Measurements from ENCODE around the gene ABCC6. TPM values are rescaled to one million over a fixed set of nuclear protein-coding genes. Genes with fewer than 3 reads are reported as not detected.
A peak's percentile ranks its signal among the peaks of the same experiment; 100 is the strongest.
"Not testable (repeated sequence)": the region's sequence is repeated elsewhere in the genome, so short reads cannot be mapped to it uniquely, and the experiment has no call there.

The ABCC6 gene
- total RNA-seq, 2 experiments from 2014 or later = not detected

DNA sequence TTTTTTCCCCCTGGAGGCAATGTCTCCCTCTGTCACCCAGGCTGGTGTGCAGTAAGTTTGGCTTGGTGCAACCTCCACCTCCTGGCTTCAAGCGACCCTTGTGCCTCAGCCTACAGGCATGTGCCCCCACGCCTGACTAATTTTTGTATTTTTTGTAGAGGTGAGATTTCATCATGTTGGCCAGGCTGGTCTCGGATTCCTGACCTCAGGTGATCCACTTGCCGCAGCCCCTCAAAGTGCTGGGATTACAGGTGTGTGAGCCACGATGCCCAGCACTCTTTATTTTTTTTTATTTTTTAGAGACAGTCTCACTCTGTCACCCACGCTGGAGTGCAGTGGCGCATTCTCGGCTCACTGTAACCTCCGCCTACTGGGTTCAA lies 113.2 kb downstream of the ABCC6 start:
- no peak for DNase-seq
- Mint-ChIP-seq H3K36me3 (peaks cover 30% of the 10 kb centered on the region), H3K27me3 (no peaks in the 10 kb centered on the region), H3K27ac (no peak overlapping the region), H3K9me3 (peaks cover 2% of the 10 kb centered on the region), H3K4me3 (no peak overlapping the region), H3K4me1 (no peaks in the 10 kb centered on the region)
- POLR2A ChIA-PET = no interaction called here
- ATAC-seq (ENCODE audit: low read depth) = no peak

GRCh38 chr16:16109453-16110110 lies 113.7 kb downstream of the ABCC6 start:
- no peak for DNase-seq
- Mint-ChIP-seq H3K4me1 (no peaks in the 10 kb centered on the region), H3K27ac (no peak overlapping the region), H3K27me3 (no peaks in the 10 kb centered on the region), H3K4me3 (no peak overlapping the region), H3K9me3 (no peaks in the 10 kb centered on the region), H3K36me3 (peaks cover 25% of the 10 kb centered on the region)
- ATAC-seq (ENCODE audit: low read depth) = no peak
- POLR2A ChIA-PET = no interaction called here

GRCh38 chr16:16108759-16109158 lies 114.5 kb downstream of the ABCC6 start:
- Mint-ChIP-seq H3K27me3 (no peaks in the 10 kb centered on the region), H3K9me3 (no peaks in the 10 kb centered on the region), H3K36me3 (peaks cover 21% of the 10 kb centered on the region), H3K4me1 (no peaks in the 10 kb centered on the region), H3K4me3 (no peak overlapping the region), H3K27ac (no peak overlapping the region)
- POLR2A ChIA-PET = no interaction called here
- ATAC-seq (ENCODE audit: low read depth) = no peak
- no peak for DNase-seq

DNA sequence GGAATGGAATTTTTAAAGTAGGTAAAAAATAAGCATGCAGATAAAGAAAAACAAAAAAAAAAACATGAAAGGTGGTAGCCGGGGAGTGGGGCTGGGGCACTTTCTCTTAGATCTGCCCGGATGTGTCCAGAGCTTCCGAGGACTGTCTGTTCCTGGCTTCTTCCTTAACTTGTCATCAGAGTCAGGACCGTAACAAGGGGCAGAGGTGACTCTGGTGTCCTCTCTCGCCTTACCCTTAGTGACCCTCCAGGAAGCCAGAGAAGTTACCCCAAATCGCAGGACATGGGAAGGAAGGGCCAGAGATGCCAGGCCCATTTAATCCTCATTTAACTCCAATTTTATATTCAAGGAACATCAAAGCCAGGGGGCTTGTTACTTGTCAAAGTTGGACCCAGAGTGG lies 115.5 kb downstream of the ABCC6 start:
- H3K27me3 Mint-ChIP-seq = no peaks in the 10 kb centered on the region
- H3K36me3 Mint-ChIP-seq = peaks cover 19% of the 10 kb centered on the region
- no peak overlapping the region for H3K27ac Mint-ChIP-seq
- H3K4me3 Mint-ChIP-seq = no peak overlapping the region
- DNase-seq (no peak), ATAC-seq (ENCODE audit: low read depth) (no peak)
- POLR2A ChIA-PET = no interaction called here
- H3K9me3 Mint-ChIP-seq = no peaks in the 10 kb centered on the region
- no peaks in the 10 kb centered on the region for H3K4me1 Mint-ChIP-seq

DNA sequence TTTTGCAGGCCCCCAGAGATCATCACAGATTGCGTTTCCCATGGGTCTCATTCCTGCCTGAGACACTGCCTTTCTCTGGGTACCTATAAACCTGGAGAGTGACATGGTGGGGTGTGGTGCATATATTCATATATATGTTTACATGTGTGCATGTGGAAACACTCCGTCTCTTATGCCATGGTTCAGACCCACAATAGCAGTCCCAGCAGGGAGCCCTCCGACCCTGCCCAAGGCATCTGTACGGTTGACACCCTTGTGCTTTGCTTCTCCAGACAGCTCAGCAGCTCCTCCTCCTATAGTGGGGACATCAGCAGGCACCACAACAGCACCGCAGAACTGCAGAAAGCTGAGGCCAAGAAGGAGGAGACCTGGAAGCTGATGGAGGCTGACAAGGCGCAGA lies 116.8 kb downstream of the ABCC6 start:
- POLR2A ChIA-PET = no interaction called here
- no peaks in the 10 kb centered on the region for H3K27me3 Mint-ChIP-seq
- H3K27ac Mint-ChIP-seq = no peak overlapping the region
- peaks cover 14% of the 10 kb centered on the region for H3K36me3 Mint-ChIP-seq
- ATAC-seq (ENCODE audit: low read depth) = no peak
- no peaks in the 10 kb centered on the region for H3K4me1 Mint-ChIP-seq
- DNase-seq = no peak
- no peak overlapping the region for H3K4me3 Mint-ChIP-seq
- no peaks in the 10 kb centered on the region for H3K9me3 Mint-ChIP-seq

- H3K4me3 Mint-ChIP-seq = no peak overlapping the region
- H3K27me3 Mint-ChIP-seq = no peaks in the 10 kb centered on the region
- ATAC-seq (ENCODE audit: low read depth) = no peak
- no peak for DNase-seq
- POLR2A ChIA-PET = no interaction called here
- H3K4me1 Mint-ChIP-seq = no peaks in the 10 kb centered on the region
- peaks cover 16% of the 10 kb centered on the region for H3K36me3 Mint-ChIP-seq
- no peak overlapping the region for H3K27ac Mint-ChIP-seq
- H3K9me3 Mint-ChIP-seq = no peaks in the 10 kb centered on the region
These were observed 117.6 kb downstream of the ABCC6 start for GRCh38 chr16:16105646-16106045.

- ATAC-seq (ENCODE audit: low read depth); H3K27me3 Mint-ChIP-seq; H3K9me3 Mint-ChIP-seq; DNase-seq; H3K27ac Mint-ChIP-seq; H3K4me1 Mint-ChIP-seq; H3K4me3 Mint-ChIP-seq; POLR2A ChIA-PET: not testable (repeated sequence)
- H3K36me3 Mint-ChIP-seq = peaks cover 17% of the 10 kb centered on the region
These were observed 118.5 kb downstream of the ABCC6 start for GRCh38 chr16:16104804-16105141.

DNA sequence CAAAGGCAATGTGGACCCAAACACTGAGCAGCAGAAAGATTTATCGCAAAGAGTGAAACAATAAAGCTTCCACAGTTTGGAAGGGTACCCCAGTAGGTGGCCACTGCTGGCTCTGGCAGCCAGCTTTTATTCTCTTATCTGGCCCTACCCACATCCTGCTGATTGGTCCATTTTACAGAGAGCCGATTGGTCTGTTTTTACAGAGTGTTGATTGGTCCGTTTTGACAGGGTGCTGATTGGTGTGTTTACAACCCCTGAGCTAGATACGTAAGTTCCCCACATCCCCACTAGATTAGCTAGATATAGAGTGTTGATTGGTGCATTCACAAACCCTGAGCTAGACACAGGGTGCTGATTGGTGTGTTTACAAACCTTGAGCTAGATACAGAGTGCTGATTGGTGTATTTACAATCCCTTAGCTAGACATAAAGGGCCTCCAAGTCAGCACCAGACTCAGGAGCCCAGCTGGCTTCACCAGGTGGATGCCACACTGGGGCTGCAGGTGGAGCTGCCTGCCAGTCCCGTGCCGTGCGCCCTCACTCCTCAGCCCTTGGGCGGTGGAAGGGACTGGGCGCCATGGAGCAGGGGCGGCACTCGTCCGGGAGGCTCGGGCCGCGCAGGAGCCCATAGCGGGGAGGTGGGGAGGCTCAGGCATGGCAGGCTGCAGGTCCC lies 119.0 kb downstream of the ABCC6 start:
- H3K36me3 Mint-ChIP-seq = peaks cover 21% of the 10 kb centered on the region
- ATAC-seq (ENCODE audit: low read depth); H3K4me3 Mint-ChIP-seq; H3K27ac Mint-ChIP-seq; H3K4me1 Mint-ChIP-seq; DNase-seq; H3K27me3 Mint-ChIP-seq; H3K9me3 Mint-ChIP-seq; POLR2A ChIA-PET: not testable (repeated sequence)

- Mint-ChIP-seq H3K27me3 (no peaks in the 10 kb centered on the region), H3K27ac (no peak overlapping the region), H3K4me1 (peaks cover 2% of the 10 kb centered on the region), H3K9me3 (no peaks in the 10 kb centered on the region), H3K36me3 (peaks cover 28% of the 10 kb centered on the region), H3K4me3 (no peak overlapping the region)
- DNase-seq (no peak), ATAC-seq (ENCODE audit: low read depth) (no peak)
- POLR2A ChIA-PET = no interaction called here
These were observed 120.6 kb downstream of the ABCC6 start for GRCh38 chr16:16102738-16103137.

GRCh38 chr16:16101585-16101984 lies 121.7 kb downstream of the ABCC6 start:
- H3K36me3 Mint-ChIP-seq = peaks cover 27% of the 10 kb centered on the region
- H3K4me3 Mint-ChIP-seq = no peak overlapping the region
- H3K4me1 Mint-ChIP-seq = peaks cover 2% of the 10 kb centered on the region
- H3K9me3 Mint-ChIP-seq = no peaks in the 10 kb centered on the region
- no peak for ATAC-seq (ENCODE audit: low read depth)
- POLR2A ChIA-PET = no interaction called here
- H3K27me3 Mint-ChIP-seq = no peaks in the 10 kb centered on the region
- H3K27ac Mint-ChIP-seq = no peak overlapping the region
- no peak for DNase-seq

DNA sequence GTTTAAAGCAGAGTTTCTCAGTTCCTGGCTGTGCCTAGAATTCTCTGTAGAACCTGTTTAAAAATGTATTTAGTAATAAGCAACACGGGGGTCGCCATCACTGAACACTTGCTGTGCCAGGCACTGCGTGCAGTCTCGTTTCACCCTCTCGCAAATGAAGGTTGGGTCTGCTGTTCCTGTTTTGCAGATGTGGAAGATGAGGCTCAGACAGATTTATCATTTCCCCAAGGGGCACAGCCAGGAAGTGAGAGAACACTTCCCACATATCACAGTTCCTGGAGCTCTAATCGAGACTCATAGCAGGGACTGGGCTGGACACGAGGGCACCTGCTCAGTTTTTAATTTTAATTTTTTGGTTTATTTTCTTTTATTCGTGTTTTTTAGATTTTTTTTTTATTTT lies 122.7 kb downstream of the ABCC6 start:
- H3K4me1 Mint-ChIP-seq = peaks cover 2% of the 10 kb centered on the region
- DNase-seq (no peak), ATAC-seq (ENCODE audit: low read depth) (no peak)
- H3K27ac Mint-ChIP-seq = no peak overlapping the region
- no peak overlapping the region for H3K4me3 Mint-ChIP-seq
- H3K9me3 Mint-ChIP-seq = no peaks in the 10 kb centered on the region
- no peaks in the 10 kb centered on the region for H3K27me3 Mint-ChIP-seq
- H3K36me3 Mint-ChIP-seq = peaks cover 27% of the 10 kb centered on the region
- POLR2A ChIA-PET = no interaction called here

GRCh38 chr16:16099320-16099719 lies 124.0 kb downstream of the ABCC6 start:
- Mint-ChIP-seq H3K27me3 (no peaks in the 10 kb centered on the region), H3K9me3 (no peaks in the 10 kb centered on the region), H3K4me1 (peaks cover 2% of the 10 kb centered on the region), H3K4me3 (no peak overlapping the region), H3K27ac (peak overlapping the region; percentile 13), H3K36me3 (peaks cover 25% of the 10 kb centered on the region)
- DNase-seq (no peak), ATAC-seq (ENCODE audit: low read depth) (no peak)
- POLR2A ChIA-PET = no interaction called here

All from activated naive CD8-positive, alpha-beta T cell treated with anti-CD3 and anti-CD28 coated beads, Interleukin-2, amount 10 ng/mL, durations not matched to agents 7 days and 5 days (primary cell).